B cell (primary cell): ENCODE data around the gene CD99L2. TPM values are rescaled to one million over a fixed set of nuclear protein-coding genes. Genes with fewer than 3 reads are reported as not detected.
A peak's percentile ranks its signal among the peaks of the same experiment; 100 is the strongest.

Source experiments
- ATAC-seq: fragments of 200-7000 bp; cut with Tn5 transposase; one replicate; pipeline ENCODE4 v1.10.0; 2021; ENCODE audit warnings: low read depth, mild to moderate bottlenecking, moderate number of reproducible peaks, moderate library complexity
- CTCF ChIA-PET: fragments of 350-600 bp; sonication (Branson Sonifier 250); formaldehyde crosslinking; loops from one replicate; lab custom pipeline; 2021; ENCODE audit warnings: antibody characterized with exemption, inconsistent platforms; lab: Charles Lee
- POLR2A ChIA-PET: fragments of 350-600 bp; sonication (Branson Sonifier 250); formaldehyde crosslinking; loops from one replicate; lab custom pipeline; 2021; ENCODE audit warnings: antibody characterized with exemption; lab: Charles Lee
- DNase-seq: peaks from one replicate; pipeline ENCODE4 v3.0.0; 2013
- H2AFZ ChIP-seq: 2 replicates; pipeline ENCODE4 v1.6.1; 2012; ENCODE audit warnings: mild to moderate bottlenecking, low read depth, low read length; ENCODE audit not compliant: insufficient read depth, poor library complexity, severe bottlenecking
- H3K27ac ChIP-seq, 2 donors: 1 replicate in 1 of 2; 2 replicates in 1 of 2; pipeline ENCODE4 v1.5.1; 2012 to 2013; ENCODE audit warnings: low read length in 2 of 2, mild to moderate bottlenecking in 2 of 2, moderate library complexity in 1 of 2
- H3K27me3 ChIP-seq, 4 experiments: fragments of 200-600 bp in 1 of 4; sonication (generic) in 1 of 4; replicated peaks in 1 of 4; 1 replicate in 2 of 4; 2 replicates in 2 of 4; pipeline versions ENCODE4 v1.6.1 to v1.7.0; 2013 to 2016; ENCODE audit warnings: low read length in 3 of 4, mild to moderate bottlenecking in 2 of 4, mixed read lengths in 1 of 4, moderate library complexity in 1 of 4; ENCODE audit not compliant: insufficient read depth in 4 of 4, control insufficient read depth in 3 of 4; ENCODE audit errors: control extremely low read depth in 1 of 4
- H3K36me3 ChIP-seq, 2 experiments: replicated peaks in 1 of 2; 1 replicate in 1 of 2; 2 replicates in 1 of 2; pipeline versions ENCODE4 v1.6.1 to v1.7.1; 2013; ENCODE audit warnings: low read length in 1 of 2; ENCODE audit not compliant: insufficient read depth in 2 of 2, control insufficient read depth in 1 of 2; ENCODE audit errors: control extremely low read depth in 1 of 2, extremely low read depth in 1 of 2
- H3K4me1 ChIP-seq, 2 donors: fragments of 200-600 bp in 1 of 2; sonication (generic) in 1 of 2; 1 replicate in 1 of 2; 2 replicates in 1 of 2; pipeline versions ENCODE4 v1.5.1 to v1.6.1; 2013 to 2017; ENCODE audit warnings: low read length in 2 of 2; ENCODE audit not compliant: control insufficient read depth in 2 of 2, insufficient read depth in 2 of 2
- H3K4me2 ChIP-seq: replicated peaks from 2 replicates; pipeline ENCODE3; 2012; ENCODE audit warnings: mild to moderate bottlenecking, low read depth, low read length; ENCODE audit not compliant: poor library complexity, severe bottlenecking
- H3K4me3 ChIP-seq, 5 experiments: fragments of 200-600 bp in 1 of 5; sonication (generic) in 1 of 5; 1 replicate in 3 of 5; 2 replicates in 2 of 5; pipeline versions ENCODE4 v1.5.1 to v1.7.0; 2011 to 2016; ENCODE audit warnings: low read length in 4 of 5, mild to moderate bottlenecking in 4 of 5, low read depth in 2 of 5, control low read depth in 1 of 5, moderate library complexity in 1 of 5; ENCODE audit not compliant: insufficient read depth in 1 of 5; ENCODE audit errors: control extremely low read depth in 1 of 5, extremely low read depth in 1 of 5
- H3K79me2 ChIP-seq: fragments of 200-600 bp; sonication (generic); one replicate; pipeline ENCODE4 v1.6.0; 2016; ENCODE audit warnings: low read length; ENCODE audit not compliant: control insufficient read depth, insufficient read depth
- H3K9ac ChIP-seq: fragments of 200-600 bp; sonication (generic); 2 replicates; pipeline ENCODE4 v1.6.1; 2017; ENCODE audit warnings: mild to moderate bottlenecking, low read length, moderate library complexity
- H3K9me3 ChIP-seq, 3 donors: one replicate each; pipeline versions ENCODE4 v1.6.1 to v1.7.1; 2013; ENCODE audit warnings: low read length in 2 of 3; ENCODE audit not compliant: control insufficient read depth in 2 of 3, insufficient read depth in 1 of 3; ENCODE audit errors: control extremely low read depth in 1 of 3
- H4K20me1 ChIP-seq: 2 replicates; pipeline ENCODE4 v1.6.0; 2012; ENCODE audit warnings: mild to moderate bottlenecking, low read length; ENCODE audit not compliant: insufficient read depth, control insufficient read depth, poor library complexity, severe bottlenecking
- H3K27ac Mint-ChIP-seq: one replicate; pipeline ENCODE4 v1.8.0; 2021; ENCODE audit warnings: mixed read lengths
- H3K27me3 Mint-ChIP-seq: one replicate; pipeline ENCODE4 v1.8.0; 2021; ENCODE audit warnings: mixed read lengths
- H3K4me1 Mint-ChIP-seq: one replicate; pipeline ENCODE4 v1.8.0; 2021; ENCODE audit warnings: mixed read lengths
- H3K4me3 Mint-ChIP-seq: one replicate; pipeline ENCODE4 v1.8.0; 2021; ENCODE audit warnings: mixed read lengths
- H3K9me3 Mint-ChIP-seq: one replicate; pipeline ENCODE4 v1.8.0; 2022; ENCODE audit warnings: mixed read lengths; ENCODE audit not compliant: insufficient read depth
- CTCF ChIP-seq: fragments of 200-600 bp; IDR thresholded peaks from one replicate; pipeline ENCODE4 v1.8.0; 2022; ENCODE audit warnings: antibody characterized with exemption, mild to moderate bottlenecking
- EZH2 ChIP-seq: IDR thresholded peaks from 2 replicates; pipeline ENCODE4 v1.6.1; 2012; ENCODE audit warnings: borderline replicate concordance, low read depth, mild to moderate bottlenecking, moderate library complexity, low read length; ENCODE audit not compliant: insufficient read depth, poor library complexity, severe bottlenecking
- WGBS: methylation state at CpG from one replicate; pipeline ENCODE4 v1.1.5; 2013; ENCODE audit warnings: missing lambda C conversion rate; ENCODE audit not compliant: insufficient coverage; 5-methylcytosine and 5-hydroxymethylcytosine counted together
- intact Hi-C: fragments of 100-400 bp; cut with micrococcal nuclease; formaldehyde crosslinking; loops from one replicate; pipeline ENCODE4 v1.10.0; 2022
- polyA plus RNA-seq: library from polyadenylated mRNA; depleted of rRNA; stranded (reverse); fragments of >200 nt; gene quantifications from 2 replicates; pipeline ENCODE4 v1.2.3, GENCODE V29; 2012
- total RNA-seq, 2 donors: library from RNA; stranded (reverse); fragments of 120-200 nt in 1 of 2; gene quantifications; 1 replicate in 1 of 2; 2 replicates in 1 of 2; pipeline versions ENCODE4 v1.2.3 to v1.2.4, GENCODE V29; 2013 to 2022

The CD99L2 gene
- total and polyA plus RNA-seq, 2 donors (not counting 1 experiment from before 2014, with no cell fraction given): 8.7 to 17.8 TPM

- Histone ChIP-seq H3K4me3 (no peak overlapping the region), H3K4me2 (no peak overlapping the region), H3K27me3 (no peaks in the 10 kb centered on the region), H3K9me3 (no peaks in the 10 kb centered on the region), H3K79me2 (no peaks in the 10 kb centered on the region), H3K4me1 (no peaks in the 10 kb centered on the region), H3K27ac (no peak overlapping the region), H4K20me1 (no peaks in the 10 kb centered on the region), H3K36me3 (no peaks in the 10 kb centered on the region), H3K9ac (no peak overlapping the region), H2AFZ (no peak overlapping the region)
- Mint-ChIP-seq H3K9me3 (no peaks in the 10 kb centered on the region), H3K4me1 (no peaks in the 10 kb centered on the region), H3K27me3 (no peaks in the 10 kb centered on the region), H3K4me3 (no peak overlapping the region), H3K27ac (no peak overlapping the region)
- ChIA-PET POLR2A (no interaction called here), CTCF (interaction anchor here (1.0 to 5.7 kb wide), 4 partner anchors 8 to 908 kb away, joined by 3 to 126 read pairs (median 5); no protein-coding TSS in a partner anchor)
- DNase-seq (no peak), ATAC-seq (no peak)
- 94% methylated on average over 5 of the region's 8 CpGs for WGBS
- intact Hi-C loops: no loop called here
- no peak for TF ChIP-seq EZH2
- no peak for TF ChIP-seq CTCF
Observed at GRCh38 chrX:150773117-150773516, 125.4 kb downstream of the CD99L2 start.

GRCh38 chrX:150772150-150772970, 126.1 kb downstream of the CD99L2 start:
- H3K27ac ChIP-seq: no peak overlapping the region
- WGBS: 21% methylated on average over 16 of the region's 26 CpGs
- H3K4me3 ChIP-seq: no peak overlapping the region
- POLR2A ChIA-PET: no interaction called here
- CTCF ChIA-PET: interaction anchor here (0.6 to 5.7 kb wide), 10 partner anchors 8 to 908 kb away, joined by 3 to 126 read pairs (median 4); partner anchors contain the start of gene CD99L2
- peak; percentile 65 for DNase-seq
- Mint-ChIP-seq H3K27ac (no peak overlapping the region), H3K27me3 (no peaks in the 10 kb centered on the region), H3K4me3 (no peak overlapping the region), H3K4me1 (no peaks in the 10 kb centered on the region), H3K9me3 (no peaks in the 10 kb centered on the region)
- no peaks in the 10 kb centered on the region for H3K79me2 ChIP-seq
- H3K4me2 ChIP-seq: no peak overlapping the region
- H4K20me1 ChIP-seq: no peaks in the 10 kb centered on the region
- H3K9ac ChIP-seq: no peak overlapping the region
- no peaks in the 10 kb centered on the region for H3K9me3 ChIP-seq
- H3K4me1 ChIP-seq: no peaks in the 10 kb centered on the region
- peak; percentile 68 for TF ChIP-seq CTCF
- TF ChIP-seq EZH2: no peak
- H3K27me3 ChIP-seq: no peaks in the 10 kb centered on the region
- ATAC-seq: peak; percentile 71
- H3K36me3 ChIP-seq: no peaks in the 10 kb centered on the region
- intact Hi-C loops: no loop called here
- H2AFZ ChIP-seq: no peak overlapping the region
